Cardiac muscle cell (in vitro differentiated cells and primary cell): ENCODE measurements around the gene UROS. TPM values are rescaled to one million over a fixed set of nuclear protein-coding genes. Genes with fewer than 3 reads are reported as not detected.

Experiments
- DNase-seq, 2 donors: peaks; one replicate each; pipeline versions ENCODE4 v3.0.0 to v3.0.0-alpha.2; 2010 to 2017; ENCODE audit warnings: low read depth in 1 of 2, low spot score in 1 of 2
- H3K27ac ChIP-seq: fragments of 200-600 bp; sonication (generic); 2 replicates; pipeline ENCODE4 v1.5.1; 2016
- H3K27me3 ChIP-seq: fragments of 200-600 bp; sonication (generic); 2 replicates; pipeline ENCODE4 v1.6.0; 2016; ENCODE audit warnings: control low read depth
- H3K36me3 ChIP-seq: fragments of 200-600 bp; sonication (generic); 2 replicates; pipeline ENCODE4 v1.5.1; 2016; ENCODE audit warnings: control low read depth
- H3K4me1 ChIP-seq: fragments of 200-600 bp; sonication (generic); 2 replicates; pipeline ENCODE4 v1.8.1; 2017; ENCODE audit warnings: low read depth, mild to moderate bottlenecking, mixed run types
- H3K4me3 ChIP-seq: fragments of 200-600 bp; sonication (generic); 2 replicates; pipeline ENCODE4 v1.5.1; 2016; ENCODE audit warnings: mild to moderate bottlenecking
- H3K9me3 ChIP-seq: fragments of 200-600 bp; sonication (generic); 2 replicates; pipeline ENCODE4 v1.5.1; 2017; ENCODE audit warnings: low read depth, mild to moderate bottlenecking, control low read depth
- polyA plus RNA-seq: library from polyadenylated mRNA; unstranded; fragments of >200 nt; fragmentation: Nextera tagmentation; extraction: Ambion mirVana; gene quantifications from 2 replicates; pipeline ENCODE4 v1.2.1, GENCODE V29; 2016
- total RNA-seq: library from RNA; depleted of rRNA; stranded (reverse); fragments of >200 nt; gene quantifications from 2 replicates; pipeline ENCODE4 v1.2.3, GENCODE V29; 2016
- TF ChIP-seq, protein P1 (sequence below): IDR thresholded peaks from 2 replicates; pipeline ENCODE4 v1.5.1; 2012; ENCODE audit warnings: low read depth, mild to moderate bottlenecking, low read length

Gene UROS
- total and polyA plus RNA-seq, 2 experiments from 2014 or later: 88.4 to 211 TPM

DNA sequence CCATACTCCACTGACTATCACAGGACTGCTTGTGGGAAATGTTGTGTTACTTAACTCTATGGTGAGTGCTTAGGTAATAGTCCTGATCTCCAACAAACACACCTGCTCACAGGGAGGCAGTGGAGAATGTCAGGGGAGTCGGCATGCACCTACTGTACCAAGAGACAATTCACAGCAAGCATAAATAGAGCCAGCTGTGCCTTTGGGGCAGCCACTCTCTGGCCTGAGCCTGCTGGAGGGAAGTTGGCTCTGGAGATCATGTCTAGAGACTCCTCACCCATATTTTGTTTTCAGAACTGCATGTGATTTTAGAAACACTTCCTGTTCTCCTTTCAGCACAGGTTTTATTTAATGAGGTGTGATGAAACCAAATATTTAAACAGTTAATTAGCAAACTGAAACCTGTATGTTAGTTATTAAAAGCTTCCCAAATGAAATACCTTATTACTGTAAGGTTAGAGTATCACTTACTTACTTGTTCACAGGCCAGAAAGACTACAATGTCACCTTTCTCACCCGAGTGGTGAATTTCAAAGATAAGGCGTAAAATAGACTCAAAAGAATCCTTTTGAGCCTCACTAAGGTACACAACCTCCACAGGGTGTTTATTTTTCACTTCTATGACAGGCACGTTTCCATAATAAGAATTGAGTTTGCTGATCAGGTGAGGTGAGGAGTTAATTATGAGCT lies 36.2 kb upstream of the UROS start:
- TF ChIP-seq, protein P1, sequence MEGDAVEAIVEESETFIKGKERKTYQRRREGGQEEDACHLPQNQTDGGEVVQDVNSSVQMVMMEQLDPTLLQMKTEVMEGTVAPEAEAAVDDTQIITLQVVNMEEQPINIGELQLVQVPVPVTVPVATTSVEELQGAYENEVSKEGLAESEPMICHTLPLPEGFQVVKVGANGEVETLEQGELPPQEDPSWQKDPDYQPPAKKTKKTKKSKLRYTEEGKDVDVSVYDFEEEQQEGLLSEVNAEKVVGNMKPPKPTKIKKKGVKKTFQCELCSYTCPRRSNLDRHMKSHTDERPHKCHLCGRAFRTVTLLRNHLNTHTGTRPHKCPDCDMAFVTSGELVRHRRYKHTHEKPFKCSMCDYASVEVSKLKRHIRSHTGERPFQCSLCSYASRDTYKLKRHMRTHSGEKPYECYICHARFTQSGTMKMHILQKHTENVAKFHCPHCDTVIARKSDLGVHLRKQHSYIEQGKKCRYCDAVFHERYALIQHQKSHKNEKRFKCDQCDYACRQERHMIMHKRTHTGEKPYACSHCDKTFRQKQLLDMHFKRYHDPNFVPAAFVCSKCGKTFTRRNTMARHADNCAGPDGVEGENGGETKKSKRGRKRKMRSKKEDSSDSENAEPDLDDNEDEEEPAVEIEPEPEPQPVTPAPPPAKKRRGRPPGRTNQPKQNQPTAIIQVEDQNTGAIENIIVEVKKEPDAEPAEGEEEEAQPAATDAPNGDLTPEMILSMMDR: no peak
- Histone ChIP-seq H3K36me3 (peaks cover 23% of the 10 kb centered on the region), H3K27ac (no peak overlapping the region), H3K9me3 (no peaks in the 10 kb centered on the region), H3K4me1 (no peaks in the 10 kb centered on the region), H3K4me3 (no peak overlapping the region), H3K27me3 (no peaks in the 10 kb centered on the region)
- no peak for DNase-seq

DNA sequence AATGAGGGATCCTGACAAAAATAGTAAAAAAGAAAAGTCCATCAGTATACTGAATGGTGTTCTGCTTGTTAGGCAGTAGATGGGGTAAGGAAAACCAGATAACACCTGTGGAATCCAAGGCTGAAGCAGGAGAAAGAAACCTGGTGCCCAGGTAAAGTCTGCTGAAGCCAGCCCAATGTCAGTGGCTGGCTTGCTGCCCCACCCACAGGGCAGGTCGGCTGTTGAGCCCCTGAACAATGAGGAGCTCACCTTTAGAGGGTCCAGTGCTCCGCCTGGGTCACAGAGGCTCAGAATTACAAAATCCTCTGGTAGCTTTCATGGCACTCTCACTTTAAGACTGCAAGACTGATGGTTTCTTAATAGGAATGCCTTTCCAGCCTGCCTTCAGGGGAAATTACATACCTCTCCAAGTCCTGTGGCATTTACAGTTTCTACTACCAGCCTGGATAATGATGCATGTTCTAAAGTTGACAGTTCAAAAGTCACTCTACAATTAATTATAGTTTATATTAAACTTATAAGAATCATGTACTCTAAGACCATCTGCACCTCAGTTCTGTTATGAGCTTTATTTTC lies 34.2 kb upstream of the UROS start:
- DNase-seq: no peak
- no peaks in the 10 kb centered on the region for H3K9me3 ChIP-seq
- H3K4me3 ChIP-seq: no peak overlapping the region
- no peaks in the 10 kb centered on the region for H3K4me1 ChIP-seq
- no peak overlapping the region for H3K27ac ChIP-seq
- peaks cover 34% of the 10 kb centered on the region for H3K36me3 ChIP-seq
- H3K27me3 ChIP-seq: no peaks in the 10 kb centered on the region
- TF ChIP-seq, protein P1: no peak

DNA sequence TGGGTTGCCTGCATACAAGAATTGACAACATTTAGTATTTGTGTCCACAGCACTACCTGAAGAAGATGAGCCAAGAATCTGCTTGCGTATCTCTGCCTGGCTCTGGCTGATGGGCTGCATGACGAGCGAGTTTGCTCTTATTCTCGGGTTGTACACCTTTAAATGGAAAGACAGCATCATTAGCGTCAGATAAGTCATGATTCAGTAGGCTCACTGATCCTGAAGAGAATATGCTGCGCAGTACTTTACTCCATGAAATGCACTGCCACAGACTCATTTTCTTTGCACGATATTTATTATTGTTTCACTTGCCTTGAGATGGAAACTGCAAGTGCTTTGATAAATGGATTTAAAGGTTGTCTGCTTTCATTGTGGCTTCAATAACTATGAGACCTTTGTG lies 29.4 kb upstream of the UROS start:
- H3K4me1 ChIP-seq: no peaks in the 10 kb centered on the region
- peaks cover 53% of the 10 kb centered on the region for H3K36me3 ChIP-seq
- no peaks in the 10 kb centered on the region for H3K9me3 ChIP-seq

DNA sequence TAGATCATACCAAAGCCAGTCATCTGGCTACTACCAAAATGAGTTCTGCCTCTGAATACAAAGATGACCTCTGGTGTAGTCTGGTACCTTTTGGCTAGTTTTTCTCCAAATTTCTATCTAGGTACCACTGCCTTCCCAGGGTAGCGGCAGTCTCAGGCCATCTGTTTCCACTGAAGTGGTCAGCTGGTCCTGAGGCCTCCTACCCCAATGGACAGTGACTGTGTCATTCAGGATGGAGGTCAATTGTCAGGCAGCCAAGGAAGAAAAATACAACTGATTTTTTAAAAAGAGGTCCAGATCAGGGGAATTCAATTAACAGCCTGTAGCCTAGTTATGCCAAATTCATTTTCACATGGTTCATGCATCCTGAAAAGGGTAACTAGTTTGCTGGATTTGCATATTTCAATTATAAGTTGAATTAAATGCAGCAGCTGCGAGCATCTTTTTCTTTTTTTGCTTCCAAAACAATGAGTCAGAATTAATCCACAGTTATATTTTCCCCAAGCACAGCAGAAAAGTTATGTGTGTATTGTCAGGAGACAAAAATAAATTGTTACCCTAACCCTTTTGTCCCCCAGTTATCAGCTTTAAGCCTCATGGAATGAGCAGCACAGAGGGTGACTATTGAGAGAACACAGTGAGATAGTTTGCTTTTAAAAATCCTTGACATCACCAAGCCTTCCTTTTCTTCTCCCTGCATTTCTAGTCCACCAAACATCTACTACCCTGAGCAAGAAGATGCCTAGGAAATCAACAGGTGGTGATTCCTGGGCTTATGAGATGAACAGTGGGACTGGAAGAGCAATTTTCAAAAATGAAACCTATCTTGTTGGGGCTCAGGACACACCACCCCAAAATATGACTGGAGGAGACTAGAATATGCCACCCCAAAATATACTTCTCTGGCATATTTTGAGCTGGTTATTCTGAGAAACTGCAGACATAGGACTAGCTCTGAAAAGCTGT lies 28.0 kb upstream of the UROS start:
- Histone ChIP-seq H3K27ac (no peak overlapping the region), H3K4me3 (no peak overlapping the region), H3K9me3 (no peaks in the 10 kb centered on the region), H3K36me3 (peaks cover 55% of the 10 kb centered on the region), H3K27me3 (no peaks in the 10 kb centered on the region), H3K4me1 (no peaks in the 10 kb centered on the region)
- TF ChIP-seq, protein P1: no peak
- no peak for DNase-seq

More for the DNA sequence above, 29.4 kb upstream of the UROS start:
- no peak for DNase-seq
- Histone ChIP-seq H3K27ac (no peak overlapping the region), H3K4me3 (no peak overlapping the region), H3K27me3 (no peaks in the 10 kb centered on the region)
- TF ChIP-seq, protein P1: no peak

DNA sequence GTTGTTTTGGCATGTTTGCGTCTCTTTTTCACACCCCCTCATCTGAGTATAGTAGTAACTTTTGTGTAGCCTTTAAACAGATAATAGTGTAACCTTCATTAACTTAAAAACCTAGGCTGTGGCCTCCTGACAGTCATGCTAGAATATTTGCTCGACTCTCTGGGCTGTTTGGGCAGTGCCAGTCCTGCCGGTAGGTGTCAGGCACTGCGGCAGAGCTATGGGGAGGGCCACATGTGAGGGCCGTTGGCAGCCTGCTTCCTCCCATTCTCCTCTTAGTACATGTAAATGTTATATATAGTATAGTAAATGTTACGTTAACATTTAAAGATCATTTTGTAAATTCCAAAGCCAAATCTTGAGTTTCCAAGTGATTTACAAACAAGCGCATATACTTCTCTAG lies 26.4 kb upstream of the UROS start:
- H3K36me3 ChIP-seq: peaks cover 55% of the 10 kb centered on the region

More for the DNA sequence above, 26.4 kb upstream of the UROS start:
- Histone ChIP-seq H3K4me1 (no peaks in the 10 kb centered on the region), H3K4me3 (no peak overlapping the region), H3K27me3 (no peaks in the 10 kb centered on the region), H3K27ac (no peak overlapping the region), H3K9me3 (no peaks in the 10 kb centered on the region)
- TF ChIP-seq, protein P1: no peak
- no peak for DNase-seq
